ENCODE data around the gene CCT7. TPM values are rescaled to one million over a fixed set of nuclear protein-coding genes. Genes with fewer than 3 reads are reported as not detected.

Gene CCT7
- total and polyA plus RNA-seq, 2 of the 8 experiments (the other 6 are each of a cell fraction or from before 2014, with no cell fraction given) = 440 to 474 TPM

DNA sequence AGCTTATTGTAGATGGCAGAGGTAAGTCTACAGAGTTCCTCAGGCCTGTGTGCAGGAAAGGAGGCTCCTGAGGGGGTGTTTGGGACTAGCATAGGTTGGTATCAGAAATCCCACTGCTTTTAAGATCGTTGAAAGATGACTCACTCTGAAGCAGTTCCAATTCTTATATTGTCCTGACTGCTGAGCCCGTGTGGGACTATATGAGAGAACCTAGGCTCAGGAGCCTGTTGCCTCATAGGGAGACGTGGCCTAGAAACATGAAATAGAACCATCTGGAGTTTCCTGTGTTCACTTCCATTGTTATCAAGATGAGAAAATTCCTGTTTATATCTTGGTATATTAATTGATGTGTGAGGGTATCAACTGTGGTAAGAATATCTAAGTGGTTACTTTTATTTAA is 5.7 kb downstream of the CCT7 start (continued):
- no peak for TF ChIP-seq FOSL1 (IDR thresholded peaks at IDR 0.05; ENCODE audit: insufficient read depth, low read depth, low read length)
- no peak for TF ChIP-seq CBX5 (IDR thresholded peaks at IDR 0.05; ENCODE audit: low read depth, low read length)
- TF ChIP-seq RXRA (IDR thresholded peaks at IDR 0.05; ENCODE audit: insufficient read depth, low read depth, low read length) = no peak
- TF ChIP-seq SRF (IDR thresholded peaks at IDR 0.05; ENCODE audit: low read depth, low read length) = no peak

Data from H1 (cell line).